Neural cell (in vitro differentiated cells): Measurements from ENCODE around the gene KRR1. TPM values are rescaled to one million over a fixed set of nuclear protein-coding genes. Genes with fewer than 3 reads are reported as not detected.
"Not testable (repeated sequence)": the region's sequence is repeated elsewhere in the genome, so short reads cannot be mapped to it uniquely, and the experiment has no call there.

ENCODE experiments used
- H2AFZ ChIP-seq: fragments of 200-600, 300-800 bp; sonication (generic), shearing (Covaris generic); 2 replicates; pipeline ENCODE4 v1.6.0; 2014; ENCODE audit warnings: low read depth, mild to moderate bottlenecking, antibody characterized with exemption, low read length, moderate library complexity
- H3F3A ChIP-seq: fragments of 200-600 bp; shearing (Covaris generic); 2 replicates; pipeline ENCODE4 v1.6.1; 2016; ENCODE audit warnings: mild to moderate bottlenecking, moderate library complexity, mixed read lengths, antibody characterized with exemption, low read length; ENCODE audit not compliant: insufficient read depth, poor library complexity, severe bottlenecking
- H3K27ac ChIP-seq: fragments of 200-600, 300-800 bp; sonication (generic), shearing (Covaris generic); 2 replicates; pipeline ENCODE4 v1.5.1; 2014; ENCODE audit warnings: mild to moderate bottlenecking, low read length, moderate library complexity
- H3K27me3 ChIP-seq: fragments of 300-800, 200-600 bp; sonication (generic), shearing (Covaris generic); 2 replicates; pipeline ENCODE4 v1.6.0; 2014; ENCODE audit warnings: mild to moderate bottlenecking, low read depth, low read length, moderate library complexity; ENCODE audit not compliant: insufficient read depth
- H3K36me3 ChIP-seq: fragments of 300-800, 200-600 bp; sonication (generic), shearing (Covaris generic); 2 replicates; pipeline ENCODE4 v1.5.1; 2014; ENCODE audit warnings: mild to moderate bottlenecking, antibody characterized with exemption, low read length, moderate library complexity; ENCODE audit not compliant: insufficient read depth
- H3K4me2 ChIP-seq: fragments of 300-800, 200-600 bp; sonication (generic), shearing (Covaris generic); 2 replicates; pipeline ENCODE4 v1.6.0; 2014; ENCODE audit warnings: mild to moderate bottlenecking, low read length
- H3K4me3 ChIP-seq: fragments of 300-800, 200-600 bp; sonication (generic), shearing (Covaris generic); 2 replicates; pipeline ENCODE4 v1.5.1; 2014; ENCODE audit warnings: mild to moderate bottlenecking, low read length, moderate library complexity
- H3K79me2 ChIP-seq: fragments of 200-600 bp; shearing (Covaris generic); replicated peaks from 2 replicates; pipeline ENCODE4 v1.6.0; 2014; ENCODE audit warnings: mild to moderate bottlenecking, low read length, moderate library complexity; ENCODE audit not compliant: insufficient read depth
- H3K9ac ChIP-seq: fragments of 300-800, 200-600 bp; sonication (generic), shearing (Covaris generic); 2 replicates; pipeline ENCODE4 v1.6.1; 2016; ENCODE audit warnings: mild to moderate bottlenecking, low read length, mixed read lengths
- H3K9me2 ChIP-seq: fragments of 200-600 bp; shearing (Covaris generic); 2 replicates; pipeline ENCODE4 v1.6.1; 2016; ENCODE audit warnings: mild to moderate bottlenecking, low read length, mixed read lengths; ENCODE audit not compliant: insufficient read depth
- H3K9me3 ChIP-seq: fragments of 200-600, 300-800 bp; sonication (generic), shearing (Covaris generic); 2 replicates; pipeline ENCODE4 v1.6.1; 2016; ENCODE audit warnings: mild to moderate bottlenecking, mixed run types, low read length, moderate library complexity, mixed read lengths
- H4K20me1 ChIP-seq: fragments of 200-600 bp; shearing (Covaris generic); 2 replicates; pipeline ENCODE4 v1.6.1; 2016; ENCODE audit warnings: mild to moderate bottlenecking, mixed run types; ENCODE audit not compliant: insufficient read depth
- CTCF ChIP-seq: fragments of 450-650 bp; IDR thresholded peaks from 2 replicates; pipeline ENCODE4 v1.5.1; 2014; ENCODE audit warnings: antibody characterized with exemption, mild to moderate bottlenecking, moderate library complexity; ENCODE audit not compliant: poor library complexity, severe bottlenecking
- EP300 ChIP-seq: fragments of 450-650 bp; conservative IDR thresholded peaks from 2 replicates; pipeline ENCODE4 v1.6.1; 2014; ENCODE audit warnings: antibody characterized with exemption, mild to moderate bottlenecking, moderate library complexity; ENCODE audit not compliant: poor library complexity, severe bottlenecking
- EZH2 ChIP-seq: fragments of 200-600, 300-800 bp; shearing (Covaris generic), sonication (generic); IDR thresholded peaks from 2 replicates; pipeline ENCODE4 v1.6.1; 2014; ENCODE audit warnings: antibody characterized with exemption, low read length, borderline replicate concordance, mild to moderate bottlenecking; ENCODE audit not compliant: insufficient read depth, poor library complexity, severe bottlenecking
- MXI1 ChIP-seq: fragments of 450-650 bp; conservative IDR thresholded peaks from 2 replicates; pipeline ENCODE4 v1.6.1; 2014; ENCODE audit warnings: antibody characterized with exemption, mild to moderate bottlenecking; ENCODE audit not compliant: poor library complexity, severe bottlenecking
- POLR2AphosphoS5 ChIP-seq: IDR thresholded peaks from 2 replicates; pipeline ENCODE4 v1.6.1; 2012
- RAD21 ChIP-seq: fragments of 450-650 bp; conservative IDR thresholded peaks from 2 replicates; pipeline ENCODE4 v1.6.1; 2014; ENCODE audit warnings: antibody characterized with exemption, mild to moderate bottlenecking, moderate library complexity
- REST ChIP-seq: IDR thresholded peaks from 2 replicates; pipeline ENCODE4 v1.6.1; 2012; ENCODE audit warnings: borderline replicate concordance
- SMC3 ChIP-seq: fragments of 450-650 bp; conservative IDR thresholded peaks from 2 replicates; pipeline ENCODE4 v1.6.1; 2014; ENCODE audit warnings: antibody characterized with exemption, mild to moderate bottlenecking, moderate library complexity; ENCODE audit not compliant: poor library complexity
- TAF1 ChIP-seq: IDR thresholded peaks from 2 replicates; pipeline ENCODE4 v1.6.1; 2012; ENCODE audit warnings: low read depth
- polyA plus RNA-seq: library from polyadenylated mRNA; depleted of rRNA; stranded (reverse); fragments of >200 nt; gene quantifications from 2 replicates; pipeline ENCODE4 v1.2.3, GENCODE V29; 2014

The KRR1 gene
- polyA plus RNA-seq, 1 donor from 2014 or later: 74.5 TPM

DNA sequence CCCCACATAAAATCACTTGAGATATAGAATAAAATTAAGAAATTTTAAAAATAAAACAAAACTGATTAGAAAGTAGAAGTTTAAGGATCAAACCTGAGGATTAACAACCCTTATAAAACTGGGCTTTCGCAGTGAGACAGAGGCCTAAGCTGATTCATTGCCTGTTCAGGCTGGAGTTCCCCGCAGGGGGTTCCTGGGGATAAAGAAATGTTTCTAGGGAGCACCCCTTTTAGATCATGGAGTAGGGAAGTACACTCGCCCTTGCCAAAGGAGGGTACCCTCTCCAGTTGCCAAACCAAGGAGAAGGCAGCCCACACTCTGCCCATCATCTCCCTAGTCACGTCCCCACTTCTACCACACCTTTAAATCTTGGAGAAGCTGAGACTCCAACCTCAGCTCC is 24.1 kb downstream of the KRR1 start:
- H2AFZ ChIP-seq: no peak overlapping the region
- no peaks in the 10 kb centered on the region for H3K27me3 ChIP-seq

GRCh38 chr12:75484450-75484849 is 27.0 kb downstream of the KRR1 start:
- H3K27ac ChIP-seq: not testable (repeated sequence)

More for the DNA sequence above, 24.1 kb downstream of the KRR1 start:
- Histone ChIP-seq H4K20me1 (no peaks in the 10 kb centered on the region), H3K27ac (no peak overlapping the region), H3K9me2 (no peaks in the 10 kb centered on the region), H3K4me3 (no peak overlapping the region), H3K4me2 (no peak overlapping the region), H3F3A (no peaks in the 10 kb centered on the region), H3K9me3 (no peaks in the 10 kb centered on the region), H3K79me2 (no peaks in the 10 kb centered on the region), H3K36me3 (no peaks in the 10 kb centered on the region), H3K9ac (no peak overlapping the region)
- TF ChIP-seq TAF1 (no peak), POLR2AphosphoS5 (no peak), SMC3 (no peak), EZH2 (no peak), CTCF (no peak), REST (no peak), EP300 (no peak), MXI1 (no peak)

GRCh38 chr12:75483431-75483830 is 28.0 kb downstream of the KRR1 start:
- H4K20me1 ChIP-seq: no peaks in the 10 kb centered on the region
- H3K36me3 ChIP-seq: no peaks in the 10 kb centered on the region
- TF ChIP-seq EZH2 (no peak), REST (no peak), EP300 (no peak), POLR2AphosphoS5 (no peak), SMC3 (no peak), RAD21 (no peak)
- no peak overlapping the region for H3K4me3 ChIP-seq
- no peaks in the 10 kb centered on the region for H3K79me2 ChIP-seq
- H2AFZ ChIP-seq: no peak overlapping the region
- no peaks in the 10 kb centered on the region for H3K9me2 ChIP-seq
- H3F3A ChIP-seq: no peaks in the 10 kb centered on the region
- no peaks in the 10 kb centered on the region for H3K9me3 ChIP-seq
- no peak overlapping the region for H3K4me2 ChIP-seq
- no peak overlapping the region for H3K27ac ChIP-seq
- no peak overlapping the region for H3K9ac ChIP-seq
- H3K27me3 ChIP-seq: no peaks in the 10 kb centered on the region

More at GRCh38 chr12:75484450-75484849, 27.0 kb downstream of the KRR1 start:
- not testable (repeated sequence) for H3K9ac ChIP-seq, H3K27me3 ChIP-seq, H4K20me1 ChIP-seq, H3K9me3 ChIP-seq, H2AFZ ChIP-seq, H3K79me2 ChIP-seq, H3F3A ChIP-seq, H3K4me2 ChIP-seq, H3K9me2 ChIP-seq, H3K36me3 ChIP-seq, H3K4me3 ChIP-seq
